Measurements from ENCODE around the gene RSRC1.
"Not testable (repeated sequence)": the region's sequence is repeated elsewhere in the genome, so short reads cannot be mapped to it uniquely, and the experiment has no call there.

RSRC1 gene

GRCh38 chr3:158101335-158102241 lies 8.3 kb upstream of the RSRC1 start:
- DNase-seq, result no peak

GRCh38 chr3:158102242-158103080 lies 7.4 kb upstream of the RSRC1 start:
- peak; percentile 52 for DNase-seq

GRCh38 chr3:158103081-158103886 lies 6.6 kb upstream of the RSRC1 start:
- peak; percentile 44 for DNase-seq

GRCh38 chr3:158103887-158104327 lies 6.0 kb upstream of the RSRC1 start:
- DNase-seq, result no peak

- peak; percentile 35 for DNase-seq
These were observed 5.4 kb upstream of the RSRC1 start for GRCh38 chr3:158104431-158104921.

GRCh38 chr3:158105119-158105709 lies 4.7 kb upstream of the RSRC1 start:
- peak; percentile 54 for DNase-seq

GRCh38 chr3:158105710-158106253 lies 4.1 kb upstream of the RSRC1 start:
- peak; percentile 73 for DNase-seq

GRCh38 chr3:158106766-158107471 lies 3.0 kb upstream of the RSRC1 start:
- no peak for DNase-seq

GRCh38 chr3:158107605-158108444 lies 2.1 kb upstream of the RSRC1 start:
- no peak for DNase-seq

GRCh38 chr3:158108445-158108985 lies 1.4 kb upstream of the RSRC1 start:
- DNase-seq, result no peak

- no peak for DNase-seq
These were observed 540 bp upstream of the RSRC1 start for GRCh38 chr3:158109295-158109803.

GRCh38 chr3:158110658-158111018 lies 749 bp downstream of the RSRC1 start:
- DNase-seq, result no peak

GRCh38 chr3:158111861-158112260 lies 2.0 kb downstream of the RSRC1 start:
- DNase-seq, result no peak

GRCh38 chr3:158113595-158113994 lies 3.7 kb downstream of the RSRC1 start:
- not testable (repeated sequence) for DNase-seq

GRCh38 chr3:158120330-158120729 lies 10.4 kb downstream of the RSRC1 start:
- no peak for DNase-seq

GRCh38 chr3:158121295-158121694 lies 11.4 kb downstream of the RSRC1 start:
- no peak for DNase-seq

GRCh38 chr3:158122721-158123120 lies 12.8 kb downstream of the RSRC1 start:
- DNase-seq, result not testable (repeated sequence)

- peak; percentile 8 for DNase-seq
These were observed 17.6 kb downstream of the RSRC1 start for GRCh38 chr3:158127250-158128219.

GRCh38 chr3:158128755-158129154 lies 18.9 kb downstream of the RSRC1 start:
- no peak for DNase-seq
